Glomerular visceral epithelial cell (primary cell): ENCODE results near the gene PYDC1.
"Not testable (repeated sequence)": the region's sequence is repeated elsewhere in the genome, so short reads cannot be mapped to it uniquely, and the experiment has no call there.

Experiments used
- DNase-seq: peaks from one replicate; pipeline ENCODE4 v3.0.0-alpha.2; 2016; ENCODE audit errors: extremely low spot score

PYDC1 gene

DNA sequence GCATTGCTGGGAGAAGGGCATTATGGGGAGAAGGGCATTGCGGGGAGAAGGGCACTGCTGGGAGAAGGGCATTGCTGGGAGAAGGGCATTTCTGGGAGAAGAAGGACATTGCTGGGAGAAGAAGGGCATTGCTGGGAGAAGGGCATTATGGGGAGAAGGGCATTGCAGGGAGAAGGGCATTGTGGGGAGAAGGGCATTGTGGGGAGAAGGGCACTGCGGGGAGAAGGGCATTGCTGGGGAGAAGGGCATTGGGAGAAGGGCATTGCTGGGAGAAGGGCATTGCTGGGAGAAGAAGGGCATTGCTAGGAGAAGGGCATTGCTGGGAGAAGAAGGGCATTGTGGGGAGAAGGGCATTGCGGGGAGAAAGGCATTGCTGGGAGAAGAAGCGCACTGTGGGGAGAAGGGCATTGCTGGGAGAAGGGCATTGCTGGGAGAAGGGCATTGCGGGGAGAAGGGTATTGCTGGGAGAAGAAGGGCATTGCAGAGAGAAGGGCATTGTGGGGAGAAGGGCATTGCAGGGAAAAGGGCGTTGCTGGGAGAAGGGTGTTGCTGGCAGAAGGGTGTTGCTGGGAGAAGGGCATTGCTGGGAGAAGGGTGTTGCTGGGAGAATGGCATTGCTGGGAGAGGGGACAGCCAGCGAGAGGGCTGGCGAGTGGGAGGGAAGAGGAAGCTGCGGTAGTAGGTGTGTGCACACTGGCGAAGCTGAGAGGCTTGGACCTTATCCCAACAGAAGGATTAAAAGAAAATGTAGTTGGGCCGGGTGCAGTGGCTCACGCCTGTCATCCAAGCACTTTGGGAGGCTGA is 4.6 kb upstream of the PYDC1 start:
- no peak for DNase-seq

DNA sequence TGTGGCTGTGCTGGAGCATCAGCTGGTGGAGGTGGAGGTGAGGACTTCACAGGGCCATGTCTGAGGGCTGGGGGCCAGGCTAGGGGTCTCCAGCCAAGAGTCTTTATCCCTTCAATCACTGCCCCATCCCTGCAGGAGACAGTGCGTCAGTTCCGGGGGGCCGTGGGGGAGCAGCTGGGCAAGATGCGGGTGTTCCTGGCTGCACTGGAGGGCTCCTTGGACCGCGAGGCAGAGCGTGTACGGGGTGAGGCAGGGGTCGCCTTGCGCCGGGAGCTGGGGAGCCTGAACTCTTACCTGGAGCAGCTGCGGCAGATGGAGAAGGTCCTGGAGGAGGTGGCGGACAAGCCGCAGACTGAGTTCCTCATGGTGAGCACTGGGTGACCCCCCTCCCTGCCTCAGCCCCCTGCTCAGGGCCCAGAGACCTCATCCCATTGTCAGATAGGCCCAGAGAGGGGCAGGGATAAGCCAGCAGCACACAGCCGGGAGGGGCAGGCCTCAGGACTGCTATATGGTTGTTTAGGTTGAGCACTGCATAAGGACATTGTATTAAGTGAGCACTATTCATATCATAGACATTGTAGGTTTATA is 2.3 kb upstream of the PYDC1 start:
- DNase-seq, result no peak

GRCh38 chr16:31217136-31217530 is 198 bp upstream of the PYDC1 start:
- DNase-seq, result no peak

DNA sequence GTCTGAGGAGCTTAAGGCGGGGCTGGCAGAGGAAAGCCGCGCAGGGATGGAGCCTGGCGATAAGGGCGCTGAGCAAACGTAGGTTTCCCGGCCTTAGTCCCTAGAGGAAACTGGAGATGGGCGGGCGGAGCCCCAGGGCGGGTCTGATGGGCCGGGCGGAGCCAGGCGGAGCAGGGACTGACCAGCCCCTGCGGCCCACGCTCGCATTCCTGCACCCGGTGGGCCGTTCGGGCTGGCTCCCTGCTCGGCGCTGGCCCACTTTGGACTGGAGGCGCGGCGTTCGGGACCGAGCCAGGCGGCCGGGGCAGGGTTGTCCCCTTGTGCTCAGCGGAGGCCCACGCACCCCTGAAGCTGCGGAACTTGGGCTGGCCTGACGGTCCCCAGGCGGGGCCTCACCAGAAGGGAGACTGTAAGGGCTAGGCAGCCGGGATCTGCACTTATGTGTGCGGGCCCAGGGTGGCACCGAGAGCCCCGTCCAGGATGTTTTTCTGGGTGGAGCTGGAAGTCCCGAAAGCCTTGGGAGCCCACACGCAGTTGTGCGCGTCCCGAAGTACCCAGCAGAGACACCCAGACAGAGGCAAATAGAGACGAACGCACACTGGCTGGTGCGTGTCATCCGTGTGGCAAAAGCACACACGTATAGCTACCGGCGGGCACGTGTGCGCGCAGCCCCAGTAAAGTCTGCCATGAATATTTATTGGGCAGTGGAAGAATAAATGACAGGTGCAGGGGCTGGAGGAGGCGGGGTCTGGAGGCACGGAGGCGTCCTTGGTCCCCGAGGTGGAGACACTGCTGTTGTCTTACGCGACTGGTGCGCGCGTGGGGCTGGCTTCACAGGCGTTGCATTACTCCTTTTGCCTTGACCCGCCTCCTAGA is 1.4 kb downstream of the PYDC1 start:
- peak; percentile 49 for DNase-seq

GRCh38 chr16:31214708-31215286 is 2.1 kb downstream of the PYDC1 start:
- DNase-seq, result no peak

GRCh38 chr16:31213877-31214707 is 2.8 kb downstream of the PYDC1 start, which contains the start of gene TRIM72:
Gene TRIM72 (plus strand): TSS chr16:31214119. CDS start chr16:31214739, 620 bp downstream.
- no peak for DNase-seq

GRCh38 chr16:31213342-31213741 is 3.6 kb downstream of the PYDC1 start:
- DNase-seq, result no peak

DNA sequence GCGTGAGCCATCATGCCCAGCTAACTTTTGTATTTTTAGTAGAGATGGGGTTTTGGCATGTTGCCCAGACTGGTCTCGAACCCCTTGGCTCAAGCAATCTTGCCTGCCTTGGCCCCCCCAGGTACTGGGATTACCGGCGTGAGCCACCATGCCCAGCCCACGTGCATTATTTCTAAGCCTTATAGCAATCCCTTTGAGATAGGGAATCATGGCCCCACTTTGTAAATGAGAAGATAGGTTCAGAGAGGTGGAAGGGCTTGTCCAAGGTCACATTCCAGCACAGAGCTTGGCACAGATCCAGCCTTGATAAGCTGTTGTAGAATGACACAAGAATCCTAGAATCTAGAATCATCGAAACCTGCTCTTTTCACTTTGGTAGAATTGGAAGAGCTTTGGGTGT is 10.2 kb downstream of the PYDC1 start:
- no peak for DNase-seq

GRCh38 chr16:31204871-31205666 is 11.9 kb downstream of the PYDC1 start:
- DNase-seq, result no peak

DNA sequence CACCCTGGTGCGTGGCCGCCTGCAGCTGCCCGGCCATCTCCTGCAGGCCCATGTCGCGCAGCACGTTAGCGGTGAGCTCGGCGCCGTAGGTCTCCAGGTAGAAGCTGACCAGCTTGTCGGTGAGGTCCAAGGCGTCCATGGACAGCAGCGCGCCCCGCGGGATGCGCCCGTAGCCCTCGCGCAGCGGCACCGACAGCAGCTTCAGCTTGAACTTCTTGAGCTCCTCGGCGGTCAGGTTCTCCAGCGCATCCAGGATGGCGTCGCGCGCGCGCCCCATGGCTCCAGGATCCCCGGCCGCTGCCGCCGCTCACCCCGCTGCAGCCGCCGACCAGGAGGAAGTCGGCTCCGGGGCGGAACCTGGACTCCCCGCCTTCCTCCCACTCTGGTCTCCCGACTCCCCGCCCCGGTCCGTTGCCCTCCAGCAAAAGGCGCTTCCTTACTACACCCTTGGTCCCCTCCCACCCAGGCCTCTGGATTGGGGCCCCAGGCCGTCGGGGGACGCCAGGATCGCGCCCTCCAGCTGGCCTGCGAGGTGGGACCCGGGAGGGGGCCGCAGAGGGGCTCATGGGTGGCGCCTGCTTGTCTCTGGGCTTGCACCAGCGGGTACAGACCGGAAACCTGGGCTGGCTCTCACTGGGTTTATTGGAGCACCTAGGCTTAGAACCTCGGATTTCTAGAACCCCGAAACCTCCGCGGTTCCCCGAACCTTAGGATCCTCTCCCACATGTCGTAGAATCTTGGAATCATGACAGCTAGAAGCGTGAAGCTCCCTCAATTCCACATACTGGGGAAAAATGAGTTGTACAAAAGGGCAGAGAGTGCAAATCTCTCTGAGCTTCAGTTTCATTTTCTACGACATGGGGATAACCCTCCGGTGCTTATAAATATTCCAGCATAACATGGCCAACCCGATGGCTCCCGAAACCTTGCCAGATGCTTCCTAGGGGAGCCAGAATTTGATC is 14.2 kb downstream of the PYDC1 start, which contains the start of gene PYCARD:
Gene PYCARD, minus strand, starts transcription at position 347 of the 962 bp plus-strand sequence. Its CDS starts 70 bp downstream, at position 277.
- peak; percentile 40 for DNase-seq

- DNase-seq, result peak; percentile 25
Measured at GRCh38 chr16:31201582-31202413, 15.1 kb downstream of the PYDC1 start.

DNA sequence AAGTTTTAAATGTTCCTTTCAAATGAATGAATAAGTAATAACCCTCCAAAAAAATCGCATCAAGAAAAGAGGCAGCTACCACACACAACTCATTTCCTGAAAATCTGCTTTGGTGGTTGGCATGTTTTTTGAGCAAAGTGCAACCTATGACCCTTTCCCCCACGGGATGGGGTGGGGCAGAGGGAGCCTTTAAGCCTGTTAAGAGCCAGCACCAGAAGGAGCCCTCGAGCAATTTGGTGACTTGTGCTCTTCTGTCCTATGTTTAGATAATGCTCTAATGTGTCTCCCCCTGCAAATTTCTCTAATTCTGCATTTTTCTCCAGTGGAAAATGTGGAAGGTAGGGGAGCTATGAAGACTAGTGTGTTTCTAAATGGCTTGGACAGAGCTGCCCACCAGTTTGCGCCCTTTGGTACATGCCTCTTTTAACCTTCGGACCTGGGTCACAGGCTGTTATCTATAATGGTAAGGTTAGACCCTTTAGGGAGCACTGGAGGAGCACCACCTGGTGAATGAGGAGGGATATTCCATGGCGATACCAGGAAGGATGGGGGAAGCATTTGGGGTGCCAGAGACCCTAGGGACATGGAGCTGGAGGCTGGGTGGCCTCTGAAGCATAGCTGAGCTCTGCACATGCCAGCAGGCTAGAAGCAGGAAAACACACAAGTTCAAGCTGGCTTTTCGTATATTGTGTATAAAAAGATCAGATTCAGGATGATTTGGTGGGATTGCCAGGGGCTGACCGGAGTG is 15.9 kb downstream of the PYDC1 start:
- DNase-seq, result no peak

DNA sequence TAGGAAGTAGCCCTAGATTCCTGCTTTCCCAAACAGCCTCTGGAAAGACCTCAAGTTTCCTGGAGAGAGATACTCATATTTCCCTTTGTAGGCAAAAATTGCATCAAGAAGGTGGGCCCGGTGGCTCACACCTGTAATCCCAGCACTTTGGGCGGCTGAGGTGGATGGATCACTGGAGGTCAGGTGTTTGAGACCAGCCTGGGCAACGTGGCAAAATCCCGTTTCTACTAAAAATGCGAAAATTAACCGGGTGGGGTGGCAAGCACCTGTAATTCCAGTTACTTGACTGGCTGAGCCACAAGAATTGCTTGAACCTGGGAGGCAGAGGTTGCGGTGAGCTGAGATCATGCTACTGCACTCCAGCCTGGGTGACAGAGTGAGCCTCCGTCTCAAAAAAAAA is 16.8 kb downstream of the PYDC1 start:
- not testable (repeated sequence) for DNase-seq

DNA sequence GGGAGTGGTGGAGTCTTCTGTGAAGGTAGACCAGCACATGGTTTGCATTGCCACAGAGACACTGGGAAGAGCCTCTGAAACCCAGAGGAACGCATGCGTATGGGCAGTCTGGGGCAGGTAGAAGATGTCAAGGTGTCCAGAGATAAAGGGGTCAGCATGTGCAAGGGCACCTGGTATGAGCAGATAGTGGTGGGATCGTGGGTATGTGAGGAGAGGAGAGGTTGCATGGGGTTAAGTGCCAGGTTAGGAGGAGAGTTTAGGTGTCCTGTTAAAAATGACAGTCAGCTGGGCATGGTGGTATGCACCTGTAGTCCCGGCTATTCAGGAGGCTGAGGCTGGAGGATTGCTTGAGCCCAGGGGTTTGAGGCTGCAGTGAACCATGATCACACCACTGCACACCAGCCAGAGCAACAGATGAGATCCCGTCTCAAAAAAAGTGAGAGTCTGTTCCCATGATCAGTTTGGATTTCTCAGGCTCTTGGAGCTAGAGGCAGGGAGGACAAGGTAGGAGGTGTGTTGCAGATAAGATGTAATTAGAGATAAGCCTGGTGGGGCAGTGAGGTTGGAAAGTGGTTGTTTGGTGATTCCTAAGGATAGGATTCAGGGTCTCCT is 17.4 kb downstream of the PYDC1 start:
- DNase-seq, result no peak

DNA sequence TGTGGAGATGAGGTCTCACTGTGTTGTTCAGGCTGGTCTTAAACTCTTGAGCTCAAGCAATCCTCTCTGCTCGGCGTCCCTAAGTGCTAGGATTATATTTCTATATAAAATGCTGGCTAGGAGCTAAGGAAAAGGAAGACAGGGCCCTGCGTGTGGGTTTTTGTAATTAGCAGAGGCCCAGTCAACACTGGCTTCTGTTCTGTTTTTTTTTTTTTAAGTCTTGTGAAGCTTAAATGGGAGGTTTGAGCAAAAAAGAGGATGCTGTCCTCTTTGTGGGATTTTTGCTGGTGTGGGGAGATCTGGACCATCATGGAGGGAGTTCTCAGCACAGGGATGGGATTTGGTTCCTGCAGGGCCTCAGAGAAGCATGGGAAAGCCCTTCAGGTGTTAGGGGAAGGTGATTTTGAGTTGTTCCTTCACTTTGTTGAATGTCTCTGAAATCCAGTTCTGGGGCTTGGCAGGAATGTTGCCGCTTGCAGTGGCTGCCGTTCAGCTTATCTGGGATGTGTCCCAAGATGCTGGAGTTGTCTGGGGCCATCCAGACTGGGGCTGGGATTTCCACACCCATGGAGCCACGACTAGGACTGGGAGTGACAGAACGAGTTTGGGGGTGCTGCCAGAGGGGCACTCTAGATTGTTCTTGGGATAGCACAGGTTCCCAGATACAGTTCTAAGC is 18.6 kb downstream of the PYDC1 start:
- no peak for DNase-seq

DNA sequence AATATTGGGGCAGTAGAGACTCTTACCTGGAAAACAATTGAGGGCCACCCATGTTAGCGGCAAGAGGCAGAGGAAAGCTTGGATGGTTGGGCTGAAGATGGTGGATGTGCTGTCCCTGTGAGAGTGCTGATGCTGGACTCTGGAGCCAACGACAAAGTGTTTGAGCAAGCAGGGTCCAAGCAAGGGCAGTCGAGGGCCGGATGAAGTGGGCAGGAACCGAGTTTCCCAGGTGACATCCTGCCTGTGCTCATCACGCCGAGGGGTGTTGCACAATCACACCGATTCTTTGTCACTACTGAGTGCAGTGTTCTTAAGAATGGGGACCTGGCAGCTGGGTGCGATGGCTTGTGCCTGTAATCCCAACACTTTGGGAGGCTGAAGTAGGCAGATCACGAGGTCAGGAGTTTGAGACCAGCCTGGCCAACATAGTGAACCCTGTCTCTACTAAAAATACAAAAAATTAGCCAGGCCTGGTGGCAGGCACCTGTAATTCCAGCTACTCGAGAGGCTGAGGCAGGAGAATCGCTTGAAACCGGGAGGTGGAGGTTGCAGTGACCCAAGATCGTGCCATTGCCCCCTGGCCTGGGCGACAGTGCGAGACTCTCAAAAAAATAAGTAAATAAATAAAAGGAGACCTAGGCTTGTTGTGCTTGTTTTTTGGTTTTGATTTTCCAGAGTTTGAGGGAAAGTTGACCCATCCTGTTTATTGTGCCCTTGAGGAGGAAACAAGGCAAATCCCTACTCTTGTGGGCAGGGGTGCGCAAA is 20.4 kb downstream of the PYDC1 start:
- no peak for DNase-seq
